Fibroblast of mammary gland (primary cell): Measurements from ENCODE around the gene SMCHD1.

ENCODE experiments used
- DNase-seq: peaks from one replicate; pipeline ENCODE4 v3.0.0-alpha.2; 2010; ENCODE audit warnings: low read depth
- H3K4me3 ChIP-seq: 2 replicates; pipeline ENCODE4 v1.5.1; 2011; ENCODE audit warnings: low read depth, mild to moderate bottlenecking, low read length, moderate library complexity; ENCODE audit not compliant: control insufficient read depth
- CTCF ChIP-seq: conservative IDR thresholded peaks from 2 replicates; pipeline ENCODE4 v1.5.1; 2011; ENCODE audit warnings: low read depth, low read length, inconsistent platforms; ENCODE audit not compliant: control insufficient read depth, insufficient read depth

Gene SMCHD1

GRCh38 chr18:2811416-2811815 lies 155.9 kb downstream of the SMCHD1 start:
- TF ChIP-seq CTCF, result no peak
- no peak overlapping the region for H3K4me3 ChIP-seq
- DNase-seq, result no peak

- no peak for TF ChIP-seq CTCF
These were observed 159.4 kb downstream of the SMCHD1 start for GRCh38 chr18:2814928-2815327.

GRCh38 chr18:2818281-2818680 lies 162.8 kb downstream of the SMCHD1 start:
- no peak for DNase-seq
- TF ChIP-seq CTCF, result no peak

More at GRCh38 chr18:2814928-2815327, 159.4 kb downstream of the SMCHD1 start:
- no peak for DNase-seq
- no peak overlapping the region for H3K4me3 ChIP-seq

GRCh38 chr18:2821695-2822094 lies 166.2 kb downstream of the SMCHD1 start:
- DNase-seq, result no peak
- TF ChIP-seq CTCF, result no peak
- H3K4me3 ChIP-seq, result no peak overlapping the region

More at GRCh38 chr18:2818281-2818680, 162.8 kb downstream of the SMCHD1 start:
- no peak overlapping the region for H3K4me3 ChIP-seq

GRCh38 chr18:2822213-2822921 lies 166.8 kb downstream of the SMCHD1 start:
- no peak for TF ChIP-seq CTCF
- DNase-seq, result no peak
- H3K4me3 ChIP-seq, result no peak overlapping the region

- TF ChIP-seq CTCF, result no peak
- DNase-seq, result no peak
These were observed 167.7 kb downstream of the SMCHD1 start for GRCh38 chr18:2823202-2823601.

More at GRCh38 chr18:2823202-2823601, 167.7 kb downstream of the SMCHD1 start:
- no peak overlapping the region for H3K4me3 ChIP-seq
